ENCODE results near the gene TRIB2.

TRIB2 gene

GRCh38 chr2:12721566-12722446, 5.1 kb downstream of the TRIB2 start:
- peak; percentile 46 for DNase-seq

GRCh38 chr2:12722447-12723316, 5.9 kb downstream of the TRIB2 start:
- DNase-seq = no peak

- DNase-seq = no peak
Measured at GRCh38 chr2:12723736-12724463, 7.2 kb downstream of the TRIB2 start.

DNA sequence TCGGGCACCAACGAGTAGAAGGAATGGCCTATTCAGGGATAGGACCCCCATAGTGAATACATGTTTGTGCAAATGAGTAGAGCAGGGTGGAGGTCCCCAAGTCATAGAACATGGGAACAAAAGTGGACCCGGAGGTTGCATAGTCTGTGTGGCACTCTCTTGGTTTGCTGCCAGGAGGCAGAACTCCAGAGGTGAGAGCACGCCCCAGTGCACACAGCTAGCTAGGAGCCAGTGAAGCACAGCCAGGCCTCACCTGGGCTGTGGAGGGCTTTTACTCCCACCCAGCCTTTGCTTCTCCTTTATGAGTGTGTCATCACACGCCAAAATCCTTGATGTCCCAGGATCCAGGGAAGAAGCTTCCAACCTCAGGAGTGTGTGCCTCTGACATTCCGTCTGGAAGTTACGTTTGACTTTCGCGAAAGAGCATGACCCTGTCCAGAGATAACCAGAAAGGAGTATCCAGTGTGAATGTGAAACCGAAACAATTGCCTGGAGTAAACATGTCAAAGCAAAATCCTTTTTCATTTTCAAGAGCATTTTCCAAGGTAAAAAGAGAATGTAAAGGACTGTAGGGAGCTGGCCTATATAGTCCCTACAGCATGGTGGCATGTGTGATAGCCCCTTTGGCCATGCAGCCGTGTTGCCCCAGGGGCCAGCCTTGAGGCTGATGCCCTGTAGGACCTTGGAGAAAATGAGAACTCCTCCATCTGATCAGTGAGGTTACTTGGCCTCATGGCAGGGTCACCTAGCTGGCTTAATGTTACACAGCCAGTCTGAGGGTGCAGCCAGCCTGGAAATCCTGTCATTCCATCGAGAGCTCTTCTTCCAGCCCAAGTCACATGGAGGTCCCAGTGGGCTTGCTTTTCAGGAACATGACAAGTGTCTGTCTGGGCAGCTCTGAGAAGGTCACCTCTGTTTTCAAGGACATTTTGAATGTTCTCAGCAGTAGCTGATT, 8.8 kb downstream of the TRIB2 start:
- no peak for DNase-seq

DNA sequence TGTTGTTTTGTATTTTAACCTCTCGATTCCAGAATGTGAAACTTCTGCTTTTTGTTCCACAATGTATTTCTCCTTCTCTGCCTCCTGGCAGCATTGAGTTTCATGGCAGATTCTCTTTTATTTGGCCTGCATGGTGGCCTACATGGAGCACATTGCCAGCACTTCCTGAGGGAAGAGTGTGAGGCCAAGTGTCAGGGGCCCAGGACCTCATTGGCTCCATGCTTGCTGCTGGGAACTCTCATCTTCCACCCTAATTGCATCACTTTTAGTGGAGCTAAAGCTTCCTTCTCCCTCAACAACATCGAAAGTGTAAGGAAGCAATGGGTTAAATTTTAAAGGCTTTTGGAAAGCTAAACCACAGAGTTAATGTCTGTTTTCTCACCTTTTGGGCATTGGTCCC, 9.5 kb downstream of the TRIB2 start:
- no peak for DNase-seq

GRCh38 chr2:12727065-12727464, 10.3 kb downstream of the TRIB2 start:
- DNase-seq = no peak

DNA sequence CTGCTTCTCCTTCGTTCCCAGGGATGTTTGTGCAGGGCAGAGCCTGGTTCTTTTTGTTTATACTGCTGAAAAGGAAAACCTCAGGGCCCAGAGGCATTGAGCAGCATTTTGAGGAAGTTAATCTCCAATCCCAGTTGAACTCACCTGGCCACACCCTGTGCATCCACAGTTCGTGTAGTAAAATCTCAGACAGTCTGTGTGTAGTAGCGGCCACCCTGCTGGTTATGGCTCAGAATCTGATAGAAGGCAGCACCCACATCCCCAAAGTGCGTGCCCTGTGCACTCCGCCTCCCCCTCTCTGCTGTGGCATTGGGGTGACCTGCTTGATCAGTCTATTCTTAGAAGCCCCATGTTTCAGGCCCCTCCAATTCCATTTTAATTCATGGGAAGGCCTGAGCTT, 10.9 kb downstream of the TRIB2 start:
- DNase-seq = no peak

DNA sequence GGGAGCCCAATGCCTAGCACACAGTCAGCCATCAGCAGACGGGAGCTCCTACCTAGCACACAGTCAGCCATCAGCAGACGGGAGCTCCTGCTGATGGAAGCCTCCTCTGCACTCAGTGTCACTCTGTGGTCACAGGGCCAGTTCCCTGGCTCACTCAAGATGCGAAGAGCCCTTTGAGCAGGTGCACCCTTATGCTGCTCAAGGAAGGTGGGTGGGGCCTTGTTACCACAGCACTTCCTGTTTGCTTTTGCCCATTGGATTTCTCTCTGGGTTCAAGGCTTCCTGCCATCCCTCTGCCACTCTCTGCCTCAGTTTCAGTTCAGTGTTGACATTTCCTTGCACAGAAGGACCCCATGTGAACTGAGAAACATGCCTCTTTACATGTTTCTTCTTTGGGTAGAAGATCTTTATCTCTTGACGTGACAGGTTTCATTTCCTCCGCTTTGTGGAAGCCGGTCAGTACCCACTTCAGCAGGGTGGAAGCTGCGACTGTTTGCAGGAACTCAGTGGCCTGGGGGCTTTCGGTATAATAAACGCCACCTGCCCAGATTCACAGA, 11.6 kb downstream of the TRIB2 start:
- DNase-seq = no peak

- DNase-seq = no peak
Measured at GRCh38 chr2:12730265-12730664, 13.5 kb downstream of the TRIB2 start.

DNA sequence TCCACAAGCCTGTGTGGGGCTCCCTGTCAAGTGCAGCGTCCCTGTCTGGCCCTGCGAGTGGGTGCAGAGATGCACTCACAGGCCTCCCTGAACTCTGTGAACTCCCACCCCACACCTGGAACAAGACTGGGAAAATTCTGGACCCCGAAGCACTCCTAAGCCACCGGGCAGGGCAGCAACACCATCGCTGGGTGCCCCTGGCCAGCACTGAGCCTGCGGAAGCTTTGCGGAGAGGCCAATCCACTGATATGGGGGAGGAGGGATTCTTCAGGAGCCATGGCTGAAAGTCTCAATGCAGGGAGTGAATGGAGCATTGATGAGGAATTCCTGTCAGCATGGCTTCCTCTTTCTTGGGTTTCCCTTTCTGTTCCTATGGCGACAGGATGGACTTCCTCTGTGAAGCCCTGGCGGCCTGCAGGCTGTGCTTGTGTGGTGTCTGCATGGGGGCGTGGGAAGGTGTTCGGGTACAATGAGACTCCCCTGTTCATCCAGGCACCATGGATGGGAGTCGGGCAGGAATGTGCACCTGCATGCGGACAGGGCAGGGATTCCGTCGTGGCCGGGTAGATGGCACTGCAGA, 15.1 kb downstream of the TRIB2 start:
- DNase-seq = no peak

GRCh38 chr2:12732651-12733050, 15.9 kb downstream of the TRIB2 start:
- DNase-seq = no peak

GRCh38 chr2:12733846-12734245, 17.1 kb downstream of the TRIB2 start:
- no peak for DNase-seq

DNA sequence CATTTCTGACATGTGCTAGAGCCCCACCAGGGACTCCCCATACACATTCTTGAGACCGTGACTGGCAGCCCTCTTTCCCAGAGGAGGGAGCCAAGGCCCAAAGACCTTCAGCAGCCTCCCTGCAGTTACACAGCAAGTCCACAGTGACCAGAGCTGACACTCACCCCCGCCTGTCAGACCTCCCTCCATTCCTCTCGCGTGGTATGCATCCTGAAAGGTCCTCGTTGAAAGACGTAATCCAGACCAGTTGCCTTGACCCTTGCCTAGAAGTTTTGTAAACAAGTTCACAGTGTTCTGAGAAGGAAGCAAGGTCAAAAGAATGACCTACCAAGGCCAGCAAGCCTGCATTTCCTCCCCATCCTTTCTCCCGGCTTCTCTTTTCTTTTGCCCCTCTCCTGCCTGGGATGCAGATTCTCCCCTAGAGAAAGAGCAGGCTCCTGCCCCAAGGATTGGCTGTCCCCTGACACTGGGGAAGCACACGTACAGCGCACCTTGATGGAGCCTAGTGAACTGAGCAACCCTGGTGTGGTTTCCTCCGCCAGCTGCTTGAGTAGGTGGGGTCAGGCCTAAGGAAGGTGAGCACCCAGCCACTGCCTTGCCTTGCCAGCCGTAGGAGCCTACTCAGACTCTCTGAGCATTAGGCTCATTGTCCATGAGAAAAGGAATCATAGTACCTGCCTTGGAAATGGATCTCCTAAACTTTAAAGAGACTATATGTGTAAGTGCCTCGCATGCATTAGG, 18.3 kb downstream of the TRIB2 start:
- DNase-seq = no peak

DNA sequence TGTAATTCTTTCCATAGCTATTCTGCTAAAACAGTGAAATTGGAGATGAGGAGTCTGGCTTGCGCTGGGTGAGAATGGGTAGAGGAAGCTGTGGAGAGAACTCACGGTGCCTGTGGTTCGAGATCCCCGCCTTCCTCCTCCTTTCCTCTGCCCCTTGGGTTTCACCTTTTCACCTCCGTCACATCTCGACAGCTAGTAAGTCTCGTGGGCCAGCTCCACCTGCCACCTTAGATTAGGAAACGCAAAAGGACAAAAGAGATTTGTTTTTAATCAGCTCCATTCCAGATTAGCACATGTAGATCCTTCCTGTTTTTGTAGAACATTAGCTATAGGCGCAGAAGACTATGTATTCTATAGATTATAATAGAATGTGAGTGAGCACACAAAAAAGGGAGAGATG, 20.6 kb downstream of the TRIB2 start:
- no peak for DNase-seq

DNA sequence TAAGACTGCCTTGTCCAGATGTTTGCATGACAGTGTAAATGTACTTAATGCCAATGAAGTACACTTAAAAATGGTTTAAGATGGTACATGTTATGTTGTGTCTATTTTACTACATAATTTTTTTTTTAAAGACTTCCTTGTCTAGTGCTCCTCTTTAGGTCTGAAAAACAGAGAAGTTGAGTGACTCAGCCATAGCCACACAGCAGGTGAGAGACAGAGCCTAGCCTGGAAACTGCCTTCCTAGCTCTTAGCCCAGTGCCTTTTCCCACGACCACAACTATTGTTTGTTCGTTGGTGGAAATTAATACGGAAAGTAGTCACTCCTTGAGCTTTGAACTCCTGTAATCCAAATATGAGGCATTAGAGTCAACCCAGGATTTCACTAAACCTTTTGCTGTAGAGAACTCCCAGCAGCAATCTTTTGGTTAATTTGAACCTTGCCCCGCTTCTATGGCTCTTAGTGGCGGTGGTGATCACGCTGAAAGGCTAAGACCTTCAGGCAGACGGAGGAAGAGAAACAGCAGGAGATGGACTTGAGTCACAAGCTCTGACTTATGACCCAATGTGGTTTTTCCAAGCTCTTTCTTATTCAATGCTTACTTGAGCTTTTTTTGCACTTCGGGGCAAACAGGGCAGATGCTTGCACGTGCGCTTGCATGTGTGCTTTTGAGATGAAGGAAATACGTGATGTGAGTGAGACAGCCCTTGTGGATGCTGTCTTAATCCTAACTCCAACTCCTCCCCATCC, 21.2 kb downstream of the TRIB2 start:
- DNase-seq = no peak

- no peak for DNase-seq
Measured at GRCh38 chr2:12739721-12740254, 23.1 kb downstream of the TRIB2 start.

DNA sequence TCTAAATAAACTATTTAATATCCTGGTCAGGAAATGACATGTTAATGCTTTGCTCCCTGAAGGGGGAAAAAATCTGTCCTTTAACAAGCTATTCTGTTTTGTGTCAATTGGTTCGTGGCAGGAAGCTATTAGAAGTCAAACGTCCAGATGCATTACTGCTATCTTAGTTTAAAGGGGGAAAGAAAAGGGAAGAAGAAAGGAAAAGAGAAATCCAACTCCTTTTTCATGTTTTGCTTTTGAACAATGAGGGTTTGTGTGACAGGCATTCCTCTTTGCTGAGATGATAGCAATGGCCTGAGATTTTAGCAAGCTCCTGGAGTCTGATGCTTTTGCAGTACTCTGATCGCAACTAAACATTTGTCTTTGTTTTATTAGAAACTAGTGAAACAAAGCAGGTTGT, 24.6 kb downstream of the TRIB2 start:
- DNase-seq = no peak

- DNase-seq = no peak
Measured at GRCh38 chr2:12742891-12743290, 26.2 kb downstream of the TRIB2 start.

GRCh38 chr2:12750166-12750905, 33.6 kb downstream of the TRIB2 start:
- no peak for DNase-seq
